Keratinocyte (primary cell): Measurements from ENCODE around the gene DISP1.

ENCODE experiments used
- CTCF ChIP-seq, 3 experiments: IDR thresholded peaks in 1 of 3; conservative IDR thresholded peaks in 1 of 3; optimal IDR thresholded peaks in 1 of 3; 2 replicates in 2 of 3; 3 replicates in 1 of 3; pipeline versions ENCODE3 to v1.5.1; 2011; ENCODE audit warnings: low read length in 3 of 3, mild to moderate bottlenecking in 3 of 3, moderate library complexity in 2 of 3, control low read depth in 1 of 3, inconsistent platforms in 1 of 3; ENCODE audit not compliant: insufficient read depth in 2 of 3; ENCODE audit errors: extremely low read depth in 1 of 3
- EZH2 ChIP-seq: IDR thresholded peaks from one replicate; pipeline ENCODE4 v1.6.1; 2012; ENCODE audit warnings: inconsistent platforms, mild to moderate bottlenecking, low read length, moderate library complexity

GRCh38 chr1:222798116-222798515 lies 16.7 kb upstream of the DISP1 start:
- TF ChIP-seq EZH2, result no peak
- no peak for TF ChIP-seq CTCF (optimal IDR thresholded peaks at IDR 0.05 in 1 of 3, IDR thresholded peaks at IDR 0.05 in 1 of 3, conservative IDR thresholded peaks at IDR 0.05 in 1 of 3; ENCODE audit: extremely low read depth in 1 of 3, insufficient read depth in 2 of 3, low read length in 3 of 3)
